ENCODE results near the gene REV1.
"Not testable (repeated sequence)": the region's sequence is repeated elsewhere in the genome, so short reads cannot be mapped to it uniquely, and the experiment has no call there.

Gene REV1

DNA sequence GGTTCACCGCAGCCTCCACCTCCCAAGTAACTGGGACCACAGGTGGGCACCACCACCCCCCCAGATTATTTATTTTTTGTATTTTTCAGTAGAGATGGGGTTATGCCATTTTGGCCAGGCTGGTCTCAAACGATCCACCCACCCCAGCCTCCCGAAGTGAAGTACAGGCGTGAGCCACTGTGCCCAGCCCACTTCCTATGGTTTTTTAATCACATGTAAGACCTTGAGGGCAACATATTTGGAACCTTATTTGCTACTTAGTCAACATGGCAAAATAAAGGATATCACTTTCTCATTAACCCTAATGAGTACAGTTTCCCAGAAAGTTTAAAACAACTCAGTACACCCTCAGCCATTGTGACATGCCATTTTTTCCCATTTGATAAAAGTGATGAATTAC is 88.0 kb downstream of the REV1 start:
- DNase-seq = no peak

DNA sequence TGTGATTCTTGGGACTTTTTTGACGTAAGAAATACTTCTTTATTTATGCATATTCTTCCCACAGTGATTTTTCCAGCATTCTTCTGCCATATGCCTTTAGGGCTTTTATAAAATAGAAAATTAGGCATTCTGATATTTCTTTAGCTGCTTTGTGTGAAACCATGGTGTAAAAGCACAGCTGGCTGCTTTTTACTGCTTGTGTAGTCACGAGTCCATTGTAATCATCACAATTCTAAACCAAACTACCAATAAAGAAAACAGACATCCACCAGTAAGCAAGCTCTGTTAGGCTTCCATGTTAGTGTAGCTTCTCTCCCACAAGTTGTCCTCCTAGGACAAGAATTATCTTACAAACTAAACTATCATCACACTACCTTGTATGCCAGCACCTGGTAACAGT is 90.0 kb downstream of the REV1 start:
- DNase-seq = no peak

DNA sequence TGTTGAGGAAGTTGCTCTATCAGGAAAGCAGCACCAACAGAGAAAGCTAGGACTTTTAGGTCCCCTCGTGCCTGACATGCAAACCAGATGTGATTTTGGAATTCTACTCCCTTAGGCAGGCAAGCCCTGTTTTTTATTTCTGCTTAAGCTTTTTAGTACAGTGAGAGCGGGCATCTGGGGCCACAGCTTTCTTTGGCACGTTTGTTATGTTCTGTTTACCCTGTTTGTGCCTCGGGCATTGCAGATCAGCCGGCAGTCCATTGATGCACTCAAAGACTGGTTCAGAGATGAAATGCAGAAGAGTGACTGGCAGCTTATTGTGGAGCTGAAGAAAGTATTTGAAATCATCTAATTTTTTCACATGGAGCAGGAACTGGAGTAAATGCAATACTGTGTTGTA is 90.8 kb downstream of the REV1 start:
- DNase-seq = no peak

DNA sequence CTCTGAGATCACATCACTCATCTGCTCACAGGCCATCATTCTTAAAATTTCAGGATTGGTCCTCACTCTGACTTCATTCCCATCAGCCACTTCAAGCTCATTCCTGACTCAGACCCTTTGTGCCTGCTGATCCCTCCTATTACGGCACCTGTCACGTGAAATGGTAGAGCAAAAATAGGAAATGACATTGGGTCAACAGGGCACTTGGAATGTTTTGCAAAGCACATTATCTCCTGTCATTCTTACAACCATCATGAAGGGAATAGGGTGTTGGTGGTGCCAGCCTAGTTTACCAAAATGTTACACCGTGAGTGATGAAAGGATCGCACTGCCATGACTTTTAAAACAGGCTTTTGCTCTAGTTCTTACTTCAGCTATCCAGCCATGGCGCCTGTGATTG is 91.5 kb downstream of the REV1 start:
- no peak for DNase-seq

DNA sequence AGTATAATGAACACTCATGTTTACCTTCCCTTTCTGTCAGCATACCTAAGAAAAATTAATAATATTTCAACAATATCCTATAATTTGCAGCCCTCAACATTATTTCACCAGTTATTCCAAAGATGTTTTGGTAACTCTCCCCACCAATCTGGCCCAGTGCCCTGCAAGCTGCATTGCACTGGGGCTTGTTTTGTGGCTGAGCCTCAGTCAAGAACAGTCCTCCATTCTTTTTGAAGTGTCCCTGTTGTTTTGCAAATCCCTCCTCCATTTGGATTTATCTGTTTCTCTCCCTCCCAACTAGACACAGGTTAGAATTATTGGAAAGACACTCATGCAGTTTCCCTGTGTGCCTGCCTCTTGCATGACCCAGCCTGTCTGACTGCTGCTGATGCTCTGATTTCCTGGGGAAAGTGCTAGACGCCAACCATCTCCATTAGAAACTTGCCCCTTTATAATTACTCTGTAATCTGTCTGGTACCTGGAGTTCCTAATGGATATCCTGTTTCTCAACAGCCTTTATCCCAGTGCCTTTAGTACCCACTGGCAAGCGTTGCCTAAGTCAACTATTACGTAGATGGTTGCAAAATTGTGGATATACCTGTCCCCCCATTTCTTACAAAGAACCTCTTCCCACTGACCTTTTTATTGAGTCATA is 92.4 kb downstream of the REV1 start:
- no peak for DNase-seq

DNA sequence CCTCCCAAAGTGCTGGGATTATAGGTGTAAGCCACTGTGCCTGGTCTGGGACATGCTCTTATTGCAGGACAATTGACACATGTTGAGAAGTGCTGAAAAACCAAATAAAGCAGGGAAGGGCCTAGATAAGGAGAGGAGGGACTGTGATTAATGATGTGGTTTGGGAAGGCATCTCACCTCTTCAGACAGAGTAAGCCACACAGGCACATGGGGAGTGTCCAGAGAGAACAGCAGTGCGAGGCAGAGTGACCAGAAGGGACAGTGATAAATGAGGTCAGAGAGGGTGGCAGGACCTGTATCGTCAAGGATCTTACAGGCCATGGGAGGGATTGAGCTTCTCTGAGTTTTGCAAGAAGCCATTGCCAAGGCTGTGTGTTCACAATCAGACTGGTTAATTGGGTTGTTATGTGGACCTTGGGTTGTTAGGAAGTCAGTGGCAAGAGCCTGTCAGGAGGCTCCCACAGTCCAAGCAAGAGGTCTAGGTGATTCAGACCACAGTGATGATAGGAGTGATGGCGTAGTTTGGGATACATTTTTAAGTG is 94.2 kb downstream of the REV1 start:
- DNase-seq = no peak

DNA sequence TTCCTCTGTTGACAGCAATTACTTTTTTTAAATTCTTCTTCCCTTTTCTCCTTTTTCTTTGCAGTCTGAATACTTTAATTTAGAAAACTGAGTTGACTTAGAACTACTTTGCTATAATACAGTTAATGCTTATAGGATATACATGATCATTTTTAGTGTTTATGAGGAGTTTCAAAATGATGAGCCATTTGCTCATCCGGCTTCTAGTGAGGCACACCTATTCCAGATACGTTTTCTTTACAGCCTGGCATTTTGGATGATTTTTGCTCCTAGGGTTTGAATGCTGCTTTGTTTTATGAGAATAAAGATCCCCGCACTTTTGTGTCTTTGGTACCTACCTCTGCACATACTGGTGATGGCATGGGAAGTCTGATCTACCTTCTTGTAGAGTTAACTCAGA is 99.9 kb downstream of the REV1 start:
- no peak for DNase-seq

DNA sequence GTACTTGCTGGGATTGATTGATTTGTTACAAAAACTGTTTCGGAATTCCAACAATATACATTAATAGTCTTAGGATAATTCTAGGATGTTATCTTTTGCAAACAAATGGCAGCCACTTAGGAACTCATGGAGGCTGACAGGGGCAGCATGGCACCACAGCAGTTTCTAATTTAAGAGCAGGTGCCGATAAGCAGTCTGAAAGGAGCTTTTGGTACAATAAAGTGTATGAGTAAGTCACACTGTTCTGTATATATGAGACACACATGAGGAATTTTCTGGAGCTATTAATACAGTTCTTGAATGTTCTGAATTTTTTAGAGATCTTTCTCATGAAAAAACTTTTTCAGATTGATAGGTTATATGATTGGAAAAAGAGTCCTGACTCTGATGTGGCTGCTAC is 100.4 kb downstream of the REV1 start:
- no peak for DNase-seq

DNA sequence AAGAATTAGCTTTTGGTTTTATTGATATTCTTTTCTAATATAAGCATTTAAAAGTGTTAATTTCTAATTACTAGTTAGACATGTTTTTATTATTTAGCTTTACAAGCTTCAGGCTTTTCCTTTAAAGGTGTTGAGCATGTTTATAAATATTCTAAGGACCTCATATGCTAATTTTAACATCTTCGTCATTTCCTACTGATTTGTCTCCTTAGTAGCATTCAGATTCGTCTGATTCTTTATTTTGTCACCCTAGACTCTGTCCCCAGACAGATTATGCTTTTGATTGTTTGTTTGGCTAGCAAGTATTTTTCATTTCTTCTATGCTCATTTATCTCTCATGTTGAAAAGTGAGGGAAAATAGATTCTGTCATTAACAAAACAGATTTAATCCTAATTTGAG is 100.9 kb downstream of the REV1 start:
- DNase-seq = no peak

DNA sequence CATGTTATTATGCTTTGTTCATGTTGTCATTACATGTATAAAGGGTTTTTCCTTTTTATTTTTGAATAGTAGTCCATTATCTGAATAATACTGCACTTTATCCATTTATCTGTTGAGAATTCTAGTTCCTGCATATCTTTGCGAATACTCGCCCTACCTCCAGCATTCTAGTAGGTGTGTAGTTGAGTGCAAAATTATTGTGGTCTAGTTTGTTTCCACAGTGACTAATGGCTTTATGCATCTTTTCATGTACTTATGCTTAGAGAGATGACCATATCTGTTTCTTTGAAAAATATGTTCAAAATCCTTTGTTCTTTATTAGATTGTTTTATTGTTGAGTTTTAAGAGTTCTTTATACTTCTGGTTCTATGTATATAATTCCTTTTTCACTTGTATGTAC is 103.8 kb downstream of the REV1 start:
- DNase-seq = no peak

DNA sequence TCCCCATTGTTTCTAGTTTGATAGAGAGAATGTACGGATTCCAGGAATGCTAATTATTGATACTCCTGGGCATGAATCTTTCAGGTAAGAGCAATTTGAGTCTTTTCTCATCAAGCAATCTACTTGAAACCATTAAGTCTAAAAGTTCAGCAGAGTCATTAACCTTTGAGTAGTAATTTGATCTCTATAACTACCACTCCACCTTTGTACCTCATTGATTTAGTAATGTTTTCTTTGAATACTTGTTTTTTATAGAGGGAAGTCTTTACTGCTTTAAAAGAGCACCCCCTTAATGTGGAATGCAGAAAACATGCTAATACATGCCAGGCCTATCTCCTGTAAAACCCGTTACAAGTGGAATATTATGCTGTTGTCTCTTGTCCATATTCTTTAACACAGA is 107.7 kb downstream of the REV1 start:
- no peak for DNase-seq

DNA sequence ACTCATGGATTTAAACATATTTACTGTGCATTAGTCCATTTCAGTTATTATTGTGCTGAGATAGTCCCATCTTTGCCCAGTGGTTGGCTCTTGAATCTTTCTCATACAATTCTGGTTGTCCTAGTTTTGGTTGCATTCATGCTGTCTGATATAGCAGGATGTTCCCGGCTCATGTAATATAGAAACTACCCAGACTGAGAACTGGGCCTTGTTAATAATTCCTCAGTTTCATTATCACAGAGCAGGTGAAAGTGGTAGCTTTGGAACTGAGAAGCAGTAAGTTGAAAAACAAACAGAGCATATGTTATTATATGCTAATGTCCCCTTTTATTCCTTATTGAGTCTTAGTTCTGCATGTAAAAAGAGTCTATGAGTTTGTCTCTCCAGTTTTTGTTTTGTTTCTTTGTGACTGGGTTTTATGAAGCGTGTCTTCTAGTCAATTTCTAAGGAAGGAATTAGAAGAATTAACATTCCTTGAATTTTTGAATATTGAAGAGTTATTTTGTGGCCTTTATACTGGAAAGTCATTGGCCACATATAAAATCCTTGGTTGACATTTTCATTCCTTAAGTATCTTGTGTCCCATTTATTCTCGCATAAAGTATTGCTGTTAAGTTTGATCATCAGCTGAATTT is 109.3 kb downstream of the REV1 start:
- no peak for DNase-seq

DNA sequence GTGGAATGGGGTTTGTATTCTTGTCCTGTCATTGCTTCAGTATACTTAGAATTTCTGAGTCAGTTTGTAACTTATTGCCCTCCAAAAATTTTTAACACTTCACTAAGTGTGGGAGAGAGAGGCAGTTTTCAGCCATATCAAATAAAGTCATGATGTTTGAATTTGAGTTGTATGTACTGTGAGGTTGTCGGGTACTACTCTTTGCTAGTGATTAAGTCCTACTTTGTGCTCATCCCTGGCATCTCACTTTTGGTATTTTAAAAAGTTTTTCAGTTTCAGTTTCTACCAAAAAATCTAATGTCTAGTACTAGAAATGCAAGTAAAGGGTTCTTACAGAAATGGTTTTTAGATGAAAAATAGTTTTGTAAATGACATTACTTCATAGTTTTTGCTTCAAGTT is 111.9 kb downstream of the REV1 start:
- DNase-seq = no peak

DNA sequence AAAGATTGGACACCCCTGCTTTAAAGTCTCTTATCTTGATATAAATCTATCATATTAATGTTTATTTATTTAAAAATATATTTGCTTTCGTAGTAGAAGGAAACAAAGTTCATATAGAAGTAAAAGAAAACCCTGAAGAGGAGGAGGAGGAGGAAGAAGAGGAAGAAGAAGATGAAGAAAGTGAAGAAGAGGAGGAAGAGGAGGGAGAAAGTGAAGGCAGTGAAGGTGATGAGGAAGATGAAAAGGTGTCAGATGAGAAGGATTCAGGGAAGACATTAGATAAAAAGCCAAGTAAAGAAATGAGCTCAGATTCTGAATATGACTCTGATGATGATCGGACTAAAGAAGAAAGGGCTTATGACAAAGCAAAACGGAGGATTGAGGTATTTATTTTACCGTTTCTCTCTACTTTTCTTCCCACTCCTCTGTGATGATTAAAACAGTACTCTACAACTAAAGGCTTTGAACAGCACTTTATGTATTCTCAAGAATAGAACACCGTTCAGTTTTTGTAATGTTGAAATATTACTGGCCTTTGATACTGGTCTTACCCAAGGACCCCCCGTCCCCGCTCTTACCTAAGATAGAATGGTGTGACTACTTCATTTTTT is 113.5 kb downstream of the REV1 start:
- DNase-seq = no peak

DNA sequence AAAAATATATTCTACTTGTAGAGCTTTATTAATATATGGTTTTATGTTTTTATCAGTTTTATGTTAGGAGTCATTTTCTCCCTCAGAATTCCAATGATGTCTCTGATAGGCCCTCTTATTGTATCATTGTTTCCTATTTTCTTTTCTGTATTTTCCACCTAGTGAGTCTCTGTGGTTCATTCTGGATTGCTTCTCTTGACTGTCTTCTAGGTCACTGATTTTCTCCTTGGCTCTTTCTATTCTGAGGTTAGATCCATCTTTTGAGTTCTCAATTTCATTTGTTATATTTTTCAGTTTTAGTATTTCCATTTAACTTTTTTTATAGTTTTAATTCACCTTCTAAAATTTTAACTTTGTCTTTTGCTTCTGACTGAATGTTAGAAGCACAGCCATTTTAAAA is 115.1 kb downstream of the REV1 start:
- no peak for DNase-seq

DNA sequence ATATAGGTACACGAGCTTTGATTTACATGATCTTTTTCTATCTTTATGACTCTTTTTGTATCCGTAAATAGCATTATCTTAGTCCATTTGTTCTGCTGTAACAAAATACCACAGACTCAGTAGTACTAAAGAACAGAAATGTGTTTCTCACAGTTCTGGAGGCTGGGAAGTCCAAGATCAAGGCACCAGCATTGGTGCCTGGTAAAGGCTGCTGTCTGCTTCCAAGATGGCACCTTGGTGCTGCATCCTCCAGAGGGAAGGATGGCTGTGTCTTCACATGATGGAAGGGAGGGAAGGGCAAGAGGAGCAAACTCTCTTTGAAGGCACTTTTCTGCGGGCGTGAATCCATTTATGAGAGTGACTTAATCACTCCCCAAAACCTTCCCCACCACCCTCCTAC is 116.7 kb downstream of the REV1 start:
- no peak for DNase-seq

DNA sequence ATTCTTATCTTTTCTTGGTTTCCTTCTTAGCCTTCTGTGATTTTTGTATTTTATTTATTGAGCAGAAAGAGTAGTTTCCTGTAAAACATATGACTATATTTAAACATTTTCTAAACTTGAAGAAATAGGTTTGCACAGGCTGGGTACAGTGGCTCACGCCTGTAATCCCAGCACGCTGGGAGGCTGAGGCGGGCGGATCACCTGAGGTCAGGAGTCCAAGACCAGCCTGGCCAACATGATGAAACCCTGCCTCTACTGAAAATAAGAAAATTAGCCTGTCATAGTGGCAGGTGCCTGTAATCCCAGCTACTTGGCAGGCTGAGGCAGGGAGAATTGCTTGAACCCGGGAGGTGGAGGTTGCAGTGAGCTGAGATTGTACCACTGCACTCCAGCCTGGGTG is 121.0 kb downstream of the REV1 start:
- not testable (repeated sequence) for DNase-seq

DNA sequence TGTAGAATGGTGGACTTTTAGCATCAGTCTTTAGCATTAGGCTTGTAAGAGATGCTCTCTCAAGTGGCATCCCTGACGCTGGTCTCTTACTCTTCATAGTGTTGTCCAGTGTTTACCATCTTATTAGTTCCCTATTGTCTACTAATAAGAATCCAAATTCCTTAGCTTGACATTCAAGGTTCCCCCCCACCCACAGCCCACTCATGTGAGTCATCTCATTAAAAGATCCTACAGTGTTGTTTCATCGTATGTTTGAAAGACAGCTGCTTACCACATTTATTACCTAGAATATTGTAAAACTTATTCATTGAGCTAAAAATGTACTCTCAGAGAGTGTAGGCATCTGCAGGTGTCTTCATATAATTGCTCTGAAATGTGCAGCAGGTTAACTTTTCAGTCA is 124.2 kb downstream of the REV1 start:
- DNase-seq = no peak

DNA sequence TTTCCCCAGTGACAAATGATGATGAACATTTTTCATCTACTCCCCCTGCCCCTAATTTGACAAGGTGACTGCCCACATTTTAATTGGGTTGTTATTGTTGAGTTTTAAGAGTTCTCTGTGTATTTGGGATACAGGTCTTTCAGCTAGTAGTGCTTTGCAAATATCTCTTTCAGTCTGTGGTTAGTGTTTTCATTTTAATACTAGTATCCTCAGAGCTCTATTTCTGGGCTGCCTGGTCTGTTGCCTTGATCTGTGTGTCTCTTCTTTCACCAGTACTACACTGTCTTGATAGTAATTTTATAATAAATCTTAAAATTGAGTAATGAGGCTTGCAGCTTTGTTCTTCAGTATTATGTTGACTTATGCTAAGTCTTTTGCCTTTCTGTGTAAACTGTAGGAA is 133.0 kb downstream of the REV1 start:
- DNase-seq = no peak

DNA sequence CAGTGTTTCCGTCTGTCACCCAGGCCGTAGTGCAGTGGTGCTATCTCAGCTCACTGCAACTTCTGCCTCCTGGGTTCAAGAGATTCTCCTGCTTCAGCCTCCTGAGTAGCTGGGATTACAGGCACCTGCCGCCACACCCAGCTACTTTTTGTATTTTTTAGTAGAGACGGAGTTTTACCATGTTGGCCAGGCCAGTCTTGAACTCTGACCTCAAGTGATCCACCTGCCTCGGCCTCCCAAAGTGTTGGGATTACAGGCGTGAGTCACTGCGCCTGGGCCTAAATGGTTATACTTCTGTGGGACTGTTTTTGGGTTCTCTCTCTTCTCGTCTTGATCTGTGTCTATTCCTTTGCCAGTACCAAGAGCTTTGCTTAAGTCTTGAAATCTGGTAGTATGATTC is 135.0 kb downstream of the REV1 start:
- not testable (repeated sequence) for DNase-seq

DNA sequence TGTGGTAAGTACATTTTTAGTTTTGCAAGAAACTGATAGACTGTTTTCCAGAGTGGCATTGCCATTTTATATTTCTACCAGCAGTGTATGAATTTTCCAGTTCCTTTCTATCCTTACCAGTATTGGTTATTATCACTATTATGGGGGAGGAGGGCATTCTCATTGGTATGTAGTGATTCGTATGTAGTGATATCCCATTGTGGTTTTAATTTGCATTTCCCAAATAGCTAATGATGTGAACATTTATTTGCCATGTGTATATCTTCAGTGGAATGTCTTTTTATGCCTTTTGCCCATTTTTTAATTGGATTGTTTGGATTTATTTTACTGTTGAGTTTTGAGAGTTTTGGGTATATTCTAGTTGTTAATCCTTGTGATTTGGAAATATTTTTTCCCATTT is 135.7 kb downstream of the REV1 start:
- no peak for DNase-seq
